DMS 273 (cell line): Measurements from ENCODE around the gene ELMO1.

Source experiments
- DNase-seq: peaks from one replicate; lab custom pipeline; 2025; ENCODE audit not compliant: unreplicated experiment; lab: John Stamatoyannopoulos, UW

The ELMO1 gene

GRCh38 chr7:37471619-37472018 lies 23.0 kb upstream of the ELMO1 start:
- DNase-seq = no peak

GRCh38 chr7:37467002-37467401 lies 18.3 kb upstream of the ELMO1 start:
- DNase-seq = no peak

GRCh38 chr7:37462138-37462537 lies 13.5 kb upstream of the ELMO1 start:
- DNase-seq = no peak

- no peak for DNase-seq
Measured at GRCh38 chr7:37455081-37455480, 6.4 kb upstream of the ELMO1 start.

GRCh38 chr7:37452346-37452745 lies 3.7 kb upstream of the ELMO1 start:
- no peak for DNase-seq

GRCh38 chr7:37450035-37450434 lies 1.4 kb upstream of the ELMO1 start:
- peak; percentile 27 for DNase-seq

- no peak for DNase-seq
Measured at GRCh38 chr7:37449621-37450020, 957 bp upstream of the ELMO1 start.

GRCh38 chr7:37448011-37448635 lies 541 bp downstream of the ELMO1 start:
- DNase-seq = peak; percentile 72

- DNase-seq = no peak
Measured at GRCh38 chr7:37446371-37446770, 2.3 kb downstream of the ELMO1 start.

GRCh38 chr7:37445790-37446189 lies 2.9 kb downstream of the ELMO1 start:
- DNase-seq = no peak

GRCh38 chr7:37445064-37445723 lies 3.5 kb downstream of the ELMO1 start:
- DNase-seq = no peak

- no peak for DNase-seq
Measured at GRCh38 chr7:37443627-37444026, 5.0 kb downstream of the ELMO1 start.

- no peak for DNase-seq
Measured at GRCh38 chr7:37442268-37442667, 6.4 kb downstream of the ELMO1 start.

- DNase-seq = no peak
Measured at GRCh38 chr7:37441816-37442215, 6.8 kb downstream of the ELMO1 start.

- DNase-seq = no peak
Measured at GRCh38 chr7:37441386-37441760, 7.3 kb downstream of the ELMO1 start.

GRCh38 chr7:37440738-37441385 lies 7.8 kb downstream of the ELMO1 start:
- no peak for DNase-seq

- no peak for DNase-seq
Measured at GRCh38 chr7:37439653-37440026, 9.0 kb downstream of the ELMO1 start.

- DNase-seq = no peak
Measured at GRCh38 chr7:37438906-37439652, 9.6 kb downstream of the ELMO1 start.

GRCh38 chr7:37435156-37435855 lies 13.4 kb downstream of the ELMO1 start:
- DNase-seq = no peak

- no peak for DNase-seq
Measured at GRCh38 chr7:37434529-37434928, 14.1 kb downstream of the ELMO1 start.

GRCh38 chr7:37433166-37433565 lies 15.5 kb downstream of the ELMO1 start:
- peak; percentile 36 for DNase-seq
